Activated T-helper 17 cell treated with anti-CD3 and anti-CD28 coated beads, Interleukin-2, amount 50 U/mL, for 72 hours (primary cell): ENCODE results near the gene SLC25A51. TPM values are rescaled to one million over a fixed set of nuclear protein-coding genes. Genes with fewer than 3 reads are reported as not detected.
A peak's percentile ranks its signal among the peaks of the same experiment; 100 is the strongest.
"Not testable (repeated sequence)": the region's sequence is repeated elsewhere in the genome, so short reads cannot be mapped to it uniquely, and the experiment has no call there.

Experiments
- ATAC-seq: fragments of 150-1000 bp; cut with Tn5 transposase; replicated peaks from 2 replicates; pipeline ENCODE4 v1.10.0; 2021; ENCODE audit warnings: mild to moderate bottlenecking, moderate library complexity
- H3K27ac Mint-ChIP-seq: one replicate; pipeline ENCODE4 v1.8.0; 2022; ENCODE audit warnings: mixed read lengths
- H3K27me3 Mint-ChIP-seq: one replicate; pipeline ENCODE4 v1.8.0; 2022; ENCODE audit warnings: mixed read lengths
- H3K36me3 Mint-ChIP-seq: one replicate; pipeline ENCODE4 v1.8.0; 2022; ENCODE audit warnings: low read depth, mild to moderate bottlenecking, mixed read lengths
- H3K4me1 Mint-ChIP-seq: one replicate; pipeline ENCODE4 v1.8.0; 2022; ENCODE audit warnings: mixed read lengths
- H3K4me3 Mint-ChIP-seq: one replicate; pipeline ENCODE4 v1.8.0; 2022; ENCODE audit warnings: mild to moderate bottlenecking, mixed read lengths
- H3K9me3 Mint-ChIP-seq: one replicate; pipeline ENCODE4 v1.8.0; 2022; ENCODE audit warnings: mixed read lengths
- total RNA-seq, 2 donors: library from RNA; stranded (reverse); gene quantifications; one replicate each; pipeline ENCODE4 v1.2.3, GENCODE V29; 2022

The SLC25A51 gene
- total RNA-seq, 2 donors from 2014 or later, result 20.4 to 34.7 TPM

- Mint-ChIP-seq H3K4me1 (peaks cover 5% of the 10 kb centered on the region), H3K4me3 (no peak overlapping the region), H3K9me3 (no peaks in the 10 kb centered on the region), H3K36me3 (no peaks in the 10 kb centered on the region), H3K27me3 (no peaks in the 10 kb centered on the region), H3K27ac (no peak overlapping the region)
- ATAC-seq, result no peak
Measured at GRCh38 chr9:37908283-37908682, 4.4 kb upstream of the SLC25A51 start.

DNA sequence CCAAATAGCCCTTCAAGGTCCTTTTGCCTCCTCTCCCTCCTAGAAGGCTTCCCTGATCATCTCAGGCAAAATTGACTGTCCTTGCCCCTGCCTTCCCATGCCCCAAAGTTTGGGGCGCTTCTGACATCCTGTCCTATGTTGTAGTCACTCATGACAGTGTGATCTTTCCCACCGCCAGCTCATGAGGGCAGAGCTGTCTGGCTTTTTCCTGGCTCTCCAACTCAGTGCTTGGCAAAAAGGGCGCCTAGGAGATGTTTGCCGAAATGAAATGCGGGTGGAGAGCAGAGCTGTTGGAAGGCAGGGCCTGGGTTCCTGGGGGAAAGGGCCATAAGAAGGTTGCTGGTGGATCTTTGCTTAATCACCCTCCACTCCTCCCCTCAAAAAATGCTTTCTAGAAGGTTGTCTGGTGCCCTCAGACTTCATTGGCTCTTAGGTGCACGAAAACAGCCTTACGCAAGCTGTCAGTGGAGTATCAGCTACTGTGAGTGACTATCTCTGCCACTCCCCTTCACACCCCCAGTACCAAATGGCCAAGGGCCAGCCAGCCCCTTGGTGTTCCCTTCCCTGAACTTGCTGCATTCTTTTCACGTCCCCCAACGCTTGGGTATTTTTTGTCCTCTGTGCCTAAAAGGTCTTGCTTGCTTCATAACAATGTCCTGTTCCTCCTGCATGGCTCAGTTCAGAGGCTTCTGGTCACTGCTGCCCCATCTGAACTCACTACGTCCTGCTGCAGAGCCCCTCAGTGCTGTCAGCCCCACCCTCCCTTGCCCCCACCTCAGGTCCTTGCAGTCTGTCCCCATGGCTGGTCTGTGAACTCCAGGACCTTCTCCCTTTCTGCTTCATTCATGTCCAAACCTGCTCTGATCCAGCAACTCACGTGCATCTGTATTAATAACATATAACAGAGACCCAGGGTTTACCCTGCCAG, 2.6 kb upstream of the SLC25A51 start:
- no peak overlapping the region for H3K4me3 Mint-ChIP-seq
- no peaks in the 10 kb centered on the region for H3K36me3 Mint-ChIP-seq
- no peaks in the 10 kb centered on the region for H3K9me3 Mint-ChIP-seq
- no peak overlapping the region for H3K27ac Mint-ChIP-seq
- no peak for ATAC-seq
- H3K4me1 Mint-ChIP-seq, result peaks cover 5% of the 10 kb centered on the region
- H3K27me3 Mint-ChIP-seq, result no peaks in the 10 kb centered on the region

DNA sequence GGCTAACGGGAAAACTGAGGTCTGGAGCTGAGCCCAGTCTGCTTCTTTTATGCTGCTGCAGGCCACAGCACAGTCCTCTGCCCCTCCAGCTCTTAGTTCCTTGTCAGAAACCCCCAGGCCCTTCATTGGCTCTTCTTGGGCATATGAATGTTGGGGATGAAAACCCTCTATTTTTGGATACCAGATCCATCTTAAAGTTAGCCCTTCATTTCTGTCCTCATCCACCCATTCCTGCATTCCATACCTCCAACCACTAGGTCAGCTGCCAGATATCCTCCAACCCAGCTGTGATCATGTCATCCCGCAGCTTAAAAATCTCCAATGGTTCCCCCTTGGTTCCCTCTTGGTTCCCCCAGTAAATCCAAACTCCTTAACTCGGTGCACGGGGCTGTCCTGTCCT, 1.8 kb upstream of the SLC25A51 start:
- no peaks in the 10 kb centered on the region for H3K27me3 Mint-ChIP-seq
- no peak overlapping the region for H3K4me3 Mint-ChIP-seq
- H3K36me3 Mint-ChIP-seq, result peaks cover 5% of the 10 kb centered on the region
- H3K9me3 Mint-ChIP-seq, result no peaks in the 10 kb centered on the region
- ATAC-seq, result no peak
- H3K4me1 Mint-ChIP-seq, result peaks cover 5% of the 10 kb centered on the region
- H3K27ac Mint-ChIP-seq, result no peak overlapping the region

DNA sequence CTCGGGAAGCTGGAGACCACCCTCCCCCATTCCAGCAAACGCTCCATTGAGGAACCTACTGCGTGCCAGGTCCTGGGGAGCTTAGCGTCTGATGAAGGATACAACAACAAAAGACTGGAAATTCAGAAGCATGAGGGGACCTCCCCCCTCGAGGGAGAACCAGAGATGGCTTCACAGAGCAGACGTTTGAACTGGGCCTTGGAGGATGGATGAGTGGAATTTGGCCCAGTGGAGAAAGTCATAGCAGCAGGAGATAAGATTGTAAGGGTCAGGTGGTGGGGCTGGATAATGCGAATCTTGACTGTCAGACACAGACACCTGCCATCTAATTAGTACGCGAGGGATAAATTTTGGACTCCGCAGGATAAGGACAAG, 1.2 kb upstream of the SLC25A51 start:
- peak overlapping the region; percentile 97 for H3K27ac Mint-ChIP-seq
- peaks cover 5% of the 10 kb centered on the region for H3K4me1 Mint-ChIP-seq
- no peaks in the 10 kb centered on the region for H3K9me3 Mint-ChIP-seq
- H3K36me3 Mint-ChIP-seq, result peaks cover 9% of the 10 kb centered on the region
- no peak for ATAC-seq
- H3K4me3 Mint-ChIP-seq, result peak overlapping the region; percentile 88
- H3K27me3 Mint-ChIP-seq, result no peaks in the 10 kb centered on the region

DNA sequence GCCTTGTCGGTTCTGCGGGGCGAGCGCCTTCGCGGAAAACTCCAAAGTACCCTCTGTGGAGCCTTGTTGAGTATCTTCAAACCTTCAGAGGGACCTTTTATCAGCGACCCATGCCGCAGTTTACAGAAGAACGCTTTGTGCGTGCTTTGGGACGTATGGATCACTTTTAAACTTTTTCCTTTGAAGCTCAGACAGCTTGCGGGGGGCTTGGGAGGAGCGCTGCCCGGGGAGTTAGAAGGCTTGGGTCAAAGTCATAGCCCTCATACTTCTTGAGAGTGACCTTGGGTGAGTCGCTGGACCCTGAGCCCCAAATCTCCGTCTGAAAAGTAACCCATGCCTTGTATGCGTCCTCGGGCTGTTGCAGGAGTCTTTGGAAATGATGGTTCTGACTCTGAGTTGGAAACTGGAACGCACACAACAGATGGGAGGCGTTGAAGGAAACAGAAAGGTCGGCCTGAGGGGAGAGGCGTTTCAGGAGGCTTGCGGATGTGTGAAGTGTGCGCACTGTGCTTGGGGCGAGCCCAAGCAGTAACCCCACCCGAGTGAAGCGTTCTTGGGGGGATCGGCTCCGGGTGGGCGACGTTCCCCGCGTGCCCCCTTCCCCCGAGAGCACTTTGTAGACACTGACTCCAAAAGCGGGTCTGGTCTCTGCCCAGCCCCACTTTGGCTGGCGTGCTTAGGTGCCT, 661 bp upstream of the SLC25A51 start:
- peaks cover 12% of the 10 kb centered on the region for H3K36me3 Mint-ChIP-seq
- H3K27me3 Mint-ChIP-seq, result no peaks in the 10 kb centered on the region
- peaks cover 5% of the 10 kb centered on the region for H3K4me1 Mint-ChIP-seq
- peak overlapping the region; percentile 97 for H3K27ac Mint-ChIP-seq
- ATAC-seq, result no peak
- H3K4me3 Mint-ChIP-seq, result peak overlapping the region; percentile 88
- H3K9me3 Mint-ChIP-seq, result no peaks in the 10 kb centered on the region

DNA sequence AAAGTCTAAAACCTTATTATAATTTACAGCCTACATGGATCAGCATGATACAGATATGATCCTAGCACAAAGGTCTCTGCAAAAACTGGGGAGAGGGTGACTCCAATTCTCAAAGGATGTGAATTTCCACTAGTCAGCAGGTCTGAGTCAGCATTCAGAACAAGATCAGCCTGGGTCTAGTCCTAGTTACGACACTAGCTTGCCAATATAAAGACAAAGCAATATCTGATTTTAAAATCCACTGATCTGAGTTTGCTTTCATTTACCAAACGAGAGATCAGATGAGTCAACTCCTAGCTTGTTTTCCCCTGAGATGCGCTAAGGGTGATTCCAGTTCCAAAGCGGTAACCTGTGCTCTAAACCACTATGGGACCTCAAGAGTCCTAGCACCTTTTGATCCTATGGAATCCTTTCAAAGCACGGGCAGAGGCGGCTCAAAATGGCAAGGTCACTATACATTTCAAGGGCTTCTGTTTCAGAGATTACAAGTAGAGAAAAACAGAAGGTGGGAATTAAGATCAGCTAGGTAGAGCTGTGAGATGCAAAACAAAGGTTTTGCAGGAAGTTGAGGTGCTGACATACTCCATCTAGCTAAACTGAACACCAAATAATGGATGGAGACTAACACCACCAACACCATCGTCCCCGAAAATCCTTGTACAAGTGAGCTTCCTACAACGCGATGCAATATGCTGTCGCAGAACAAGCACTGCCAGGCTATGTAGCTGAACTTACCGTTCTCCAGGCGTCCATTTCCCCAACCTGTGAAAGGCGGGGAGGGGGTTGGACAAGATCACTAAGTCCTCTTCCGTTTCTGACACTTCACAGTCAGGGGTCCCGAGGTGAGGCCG, 906 bp downstream of the SLC25A51 start:
- Mint-ChIP-seq H3K4me1 (peaks cover 5% of the 10 kb centered on the region), H3K36me3 (peaks cover 25% of the 10 kb centered on the region), H3K27me3 (no peaks in the 10 kb centered on the region), H3K9me3 (no peaks in the 10 kb centered on the region), H3K27ac (peak overlapping the region; percentile 68), H3K4me3 (peak overlapping the region; percentile 88)
- peak; percentile 22 for ATAC-seq

- H3K36me3 Mint-ChIP-seq, result peaks cover 34% of the 10 kb centered on the region
- no peak for ATAC-seq
- no peaks in the 10 kb centered on the region for H3K9me3 Mint-ChIP-seq
- H3K27ac Mint-ChIP-seq, result no peak overlapping the region
- H3K4me3 Mint-ChIP-seq, result peak overlapping the region; percentile 88
- peaks cover 10% of the 10 kb centered on the region for H3K4me1 Mint-ChIP-seq
- no peaks in the 10 kb centered on the region for H3K27me3 Mint-ChIP-seq
Measured at GRCh38 chr9:37902131-37902530, 1.8 kb downstream of the SLC25A51 start.

GRCh38 chr9:37899041-37899440, 4.9 kb downstream of the SLC25A51 start:
- no peak overlapping the region for H3K4me3 Mint-ChIP-seq
- no peak overlapping the region for H3K27ac Mint-ChIP-seq
- no peaks in the 10 kb centered on the region for H3K27me3 Mint-ChIP-seq
- H3K9me3 Mint-ChIP-seq, result no peaks in the 10 kb centered on the region
- ATAC-seq, result no peak
- H3K4me1 Mint-ChIP-seq, result peaks cover 5% of the 10 kb centered on the region
- peaks cover 65% of the 10 kb centered on the region for H3K36me3 Mint-ChIP-seq

- no peaks in the 10 kb centered on the region for H3K9me3 Mint-ChIP-seq
- H3K27me3 Mint-ChIP-seq, result no peaks in the 10 kb centered on the region
- H3K4me3 Mint-ChIP-seq, result no peak overlapping the region
- H3K27ac Mint-ChIP-seq, result peak overlapping the region; percentile 36
- H3K4me1 Mint-ChIP-seq, result peaks cover 5% of the 10 kb centered on the region
- ATAC-seq, result no peak
- peaks cover 79% of the 10 kb centered on the region for H3K36me3 Mint-ChIP-seq
Measured at GRCh38 chr9:37897665-37898064, 6.3 kb downstream of the SLC25A51 start.

GRCh38 chr9:37892063-37892462, 11.9 kb downstream of the SLC25A51 start:
- ATAC-seq, result no peak
- Mint-ChIP-seq H3K9me3 (no peaks in the 10 kb centered on the region), H3K27ac (no peak overlapping the region), H3K4me1 (no peaks in the 10 kb centered on the region), H3K4me3 (no peak overlapping the region), H3K36me3 (peaks cover 93% of the 10 kb centered on the region), H3K27me3 (no peaks in the 10 kb centered on the region)

DNA sequence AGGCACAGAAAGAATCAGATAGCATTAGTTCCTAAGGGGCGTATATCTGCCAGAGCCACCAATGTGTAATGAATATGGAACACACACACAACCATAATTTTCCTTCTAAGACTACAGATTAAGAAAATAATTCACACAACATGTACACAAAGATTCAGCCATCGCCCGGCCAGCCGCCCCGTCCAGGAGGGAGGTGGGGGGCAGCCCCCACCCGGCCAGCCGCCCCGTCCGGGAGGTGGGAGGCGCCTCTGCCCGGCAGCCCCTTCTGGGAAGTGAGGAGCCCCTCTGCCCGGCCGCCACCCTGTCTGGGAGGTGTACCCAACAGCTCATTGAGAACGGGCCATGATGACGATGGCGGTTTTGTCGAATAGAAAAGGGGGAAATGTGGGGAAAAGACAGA, 12.9 kb downstream of the SLC25A51 start:
- not testable (repeated sequence) for H3K4me3 Mint-ChIP-seq, H3K27me3 Mint-ChIP-seq, H3K9me3 Mint-ChIP-seq, ATAC-seq, H3K27ac Mint-ChIP-seq, H3K4me1 Mint-ChIP-seq
- H3K36me3 Mint-ChIP-seq, result peaks cover 86% of the 10 kb centered on the region

DNA sequence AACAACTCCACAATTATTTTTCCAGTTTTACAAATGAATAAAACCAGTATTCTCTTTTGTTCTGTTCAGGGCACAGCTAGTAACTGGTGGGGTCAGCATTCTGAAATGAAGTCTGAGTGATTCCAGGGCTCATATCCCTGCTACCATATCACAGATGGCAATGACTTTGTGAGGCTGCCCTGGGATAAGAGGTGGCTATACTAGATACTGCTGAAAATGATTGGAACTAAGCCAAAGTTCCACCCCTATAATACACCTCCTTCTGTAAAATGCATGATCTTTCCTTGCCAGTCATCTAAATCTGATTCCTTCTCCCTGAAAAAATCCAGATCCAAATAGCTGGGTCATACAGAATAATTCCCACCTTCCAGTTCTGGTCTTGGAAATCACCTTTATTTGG, 14.4 kb downstream of the SLC25A51 start:
- Mint-ChIP-seq H3K9me3 (no peaks in the 10 kb centered on the region), H3K4me3 (no peak overlapping the region), H3K4me1 (no peaks in the 10 kb centered on the region), H3K27me3 (no peaks in the 10 kb centered on the region), H3K36me3 (peaks cover 86% of the 10 kb centered on the region), H3K27ac (no peak overlapping the region)
- ATAC-seq, result no peak

DNA sequence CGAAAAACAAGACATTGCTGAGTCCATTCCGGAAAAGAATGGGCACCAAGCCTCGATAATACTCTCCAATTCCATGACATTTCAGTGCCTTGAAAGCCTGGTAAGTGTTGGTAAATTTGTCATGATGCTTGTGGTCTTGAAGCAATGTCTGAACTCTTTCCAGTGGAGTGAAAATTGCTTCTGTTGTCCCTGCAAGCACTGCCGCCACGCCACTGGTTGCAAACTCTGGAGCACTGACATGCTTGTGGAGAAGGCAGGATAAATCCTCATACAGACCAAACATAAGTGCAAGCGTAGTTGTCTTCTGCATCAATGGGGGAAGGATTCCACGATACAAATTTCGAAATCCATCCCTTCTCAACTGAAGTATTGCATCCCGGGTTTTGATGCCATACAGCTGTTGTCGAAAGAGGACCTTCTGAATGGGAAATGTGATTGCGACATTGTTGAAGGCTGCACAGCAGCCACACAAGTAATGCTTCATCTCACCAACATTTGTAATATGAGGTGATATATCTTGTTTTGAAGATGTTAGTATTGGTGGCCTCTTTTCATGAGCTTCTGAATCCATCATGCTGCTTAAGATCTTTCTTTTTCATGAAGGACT, 15.8 kb downstream of the SLC25A51 start:
- not testable (repeated sequence) for H3K4me3 Mint-ChIP-seq, ATAC-seq, H3K27ac Mint-ChIP-seq, H3K9me3 Mint-ChIP-seq, H3K4me1 Mint-ChIP-seq, H3K27me3 Mint-ChIP-seq
- peaks cover 71% of the 10 kb centered on the region for H3K36me3 Mint-ChIP-seq

- Mint-ChIP-seq H3K4me1 (no peaks in the 10 kb centered on the region), H3K4me3 (no peak overlapping the region), H3K27ac (no peak overlapping the region), H3K9me3 (no peaks in the 10 kb centered on the region), H3K27me3 (no peaks in the 10 kb centered on the region), H3K36me3 (peaks cover 52% of the 10 kb centered on the region)
- ATAC-seq, result no peak
Measured at GRCh38 chr9:37880916-37881479, 22.9 kb downstream of the SLC25A51 start.
